Neural cell (in vitro differentiated cells): ENCODE measurements around the gene ESR1. TPM values are rescaled to one million over a fixed set of nuclear protein-coding genes. Genes with fewer than 3 reads are reported as not detected.

Source experiments
- H2AFZ ChIP-seq: fragments of 200-600, 300-800 bp; sonication (generic), shearing (Covaris generic); 2 replicates; pipeline ENCODE4 v1.6.0; 2014; ENCODE audit warnings: low read depth, mild to moderate bottlenecking, antibody characterized with exemption, low read length, moderate library complexity
- H3F3A ChIP-seq: fragments of 200-600 bp; shearing (Covaris generic); 2 replicates; pipeline ENCODE4 v1.6.1; 2016; ENCODE audit warnings: mild to moderate bottlenecking, moderate library complexity, mixed read lengths, antibody characterized with exemption, low read length; ENCODE audit not compliant: insufficient read depth, poor library complexity, severe bottlenecking
- H3K27ac ChIP-seq: fragments of 200-600, 300-800 bp; sonication (generic), shearing (Covaris generic); 2 replicates; pipeline ENCODE4 v1.5.1; 2014; ENCODE audit warnings: mild to moderate bottlenecking, low read length, moderate library complexity
- H3K27me3 ChIP-seq: fragments of 300-800, 200-600 bp; sonication (generic), shearing (Covaris generic); 2 replicates; pipeline ENCODE4 v1.6.0; 2014; ENCODE audit warnings: mild to moderate bottlenecking, low read depth, low read length, moderate library complexity; ENCODE audit not compliant: insufficient read depth
- H3K36me3 ChIP-seq: fragments of 300-800, 200-600 bp; sonication (generic), shearing (Covaris generic); 2 replicates; pipeline ENCODE4 v1.5.1; 2014; ENCODE audit warnings: mild to moderate bottlenecking, antibody characterized with exemption, low read length, moderate library complexity; ENCODE audit not compliant: insufficient read depth
- H3K4me2 ChIP-seq: fragments of 300-800, 200-600 bp; sonication (generic), shearing (Covaris generic); 2 replicates; pipeline ENCODE4 v1.6.0; 2014; ENCODE audit warnings: mild to moderate bottlenecking, low read length
- H3K4me3 ChIP-seq: fragments of 300-800, 200-600 bp; sonication (generic), shearing (Covaris generic); 2 replicates; pipeline ENCODE4 v1.5.1; 2014; ENCODE audit warnings: mild to moderate bottlenecking, low read length, moderate library complexity
- H3K79me2 ChIP-seq: fragments of 200-600 bp; shearing (Covaris generic); replicated peaks from 2 replicates; pipeline ENCODE4 v1.6.0; 2014; ENCODE audit warnings: mild to moderate bottlenecking, low read length, moderate library complexity; ENCODE audit not compliant: insufficient read depth
- H3K9ac ChIP-seq: fragments of 300-800, 200-600 bp; sonication (generic), shearing (Covaris generic); 2 replicates; pipeline ENCODE4 v1.6.1; 2016; ENCODE audit warnings: mild to moderate bottlenecking, low read length, mixed read lengths
- H3K9me2 ChIP-seq: fragments of 200-600 bp; shearing (Covaris generic); 2 replicates; pipeline ENCODE4 v1.6.1; 2016; ENCODE audit warnings: mild to moderate bottlenecking, low read length, mixed read lengths; ENCODE audit not compliant: insufficient read depth
- H3K9me3 ChIP-seq: fragments of 200-600, 300-800 bp; sonication (generic), shearing (Covaris generic); 2 replicates; pipeline ENCODE4 v1.6.1; 2016; ENCODE audit warnings: mild to moderate bottlenecking, mixed run types, low read length, moderate library complexity, mixed read lengths
- H4K20me1 ChIP-seq: fragments of 200-600 bp; shearing (Covaris generic); 2 replicates; pipeline ENCODE4 v1.6.1; 2016; ENCODE audit warnings: mild to moderate bottlenecking, mixed run types; ENCODE audit not compliant: insufficient read depth
- CTCF ChIP-seq: fragments of 450-650 bp; IDR thresholded peaks from 2 replicates; pipeline ENCODE4 v1.5.1; 2014; ENCODE audit warnings: antibody characterized with exemption, mild to moderate bottlenecking, moderate library complexity; ENCODE audit not compliant: poor library complexity, severe bottlenecking
- EP300 ChIP-seq: fragments of 450-650 bp; conservative IDR thresholded peaks from 2 replicates; pipeline ENCODE4 v1.6.1; 2014; ENCODE audit warnings: antibody characterized with exemption, mild to moderate bottlenecking, moderate library complexity; ENCODE audit not compliant: poor library complexity, severe bottlenecking
- EZH2 ChIP-seq: fragments of 200-600, 300-800 bp; shearing (Covaris generic), sonication (generic); IDR thresholded peaks from 2 replicates; pipeline ENCODE4 v1.6.1; 2014; ENCODE audit warnings: antibody characterized with exemption, low read length, borderline replicate concordance, mild to moderate bottlenecking; ENCODE audit not compliant: insufficient read depth, poor library complexity, severe bottlenecking
- MXI1 ChIP-seq: fragments of 450-650 bp; conservative IDR thresholded peaks from 2 replicates; pipeline ENCODE4 v1.6.1; 2014; ENCODE audit warnings: antibody characterized with exemption, mild to moderate bottlenecking; ENCODE audit not compliant: poor library complexity, severe bottlenecking
- POLR2AphosphoS5 ChIP-seq: IDR thresholded peaks from 2 replicates; pipeline ENCODE4 v1.6.1; 2012
- RAD21 ChIP-seq: fragments of 450-650 bp; conservative IDR thresholded peaks from 2 replicates; pipeline ENCODE4 v1.6.1; 2014; ENCODE audit warnings: antibody characterized with exemption, mild to moderate bottlenecking, moderate library complexity
- REST ChIP-seq: IDR thresholded peaks from 2 replicates; pipeline ENCODE4 v1.6.1; 2012; ENCODE audit warnings: borderline replicate concordance
- SMC3 ChIP-seq: fragments of 450-650 bp; conservative IDR thresholded peaks from 2 replicates; pipeline ENCODE4 v1.6.1; 2014; ENCODE audit warnings: antibody characterized with exemption, mild to moderate bottlenecking, moderate library complexity; ENCODE audit not compliant: poor library complexity
- TAF1 ChIP-seq: IDR thresholded peaks from 2 replicates; pipeline ENCODE4 v1.6.1; 2012; ENCODE audit warnings: low read depth
- polyA plus RNA-seq: library from polyadenylated mRNA; depleted of rRNA; stranded (reverse); fragments of >200 nt; gene quantifications from 2 replicates; pipeline ENCODE4 v1.2.3, GENCODE V29; 2014

Gene ESR1
- polyA plus RNA-seq, 1 donor from 2014 or later = 0.14 TPM

GRCh38 chr6:152054441-152054840 lies 247.0 kb downstream of the ESR1 start:
- Histone ChIP-seq H3K9ac (no peak overlapping the region), H3K9me2 (no peaks in the 10 kb centered on the region), H3K4me2 (no peak overlapping the region), H3K27ac (no peak overlapping the region), H3K9me3 (no peaks in the 10 kb centered on the region), H3K79me2 (no peaks in the 10 kb centered on the region), H2AFZ (no peak overlapping the region), H4K20me1 (no peaks in the 10 kb centered on the region), H3K4me3 (no peak overlapping the region), H3F3A (no peaks in the 10 kb centered on the region), H3K27me3 (no peaks in the 10 kb centered on the region), H3K36me3 (no peaks in the 10 kb centered on the region)
- TF ChIP-seq TAF1 (no peak), RAD21 (no peak), POLR2AphosphoS5 (peak; percentile 46), MXI1 (no peak)

- Histone ChIP-seq H3K27me3 (no peaks in the 10 kb centered on the region), H3K4me3 (no peak overlapping the region), H3K9me2 (no peaks in the 10 kb centered on the region), H4K20me1 (no peaks in the 10 kb centered on the region), H3F3A (no peaks in the 10 kb centered on the region), H3K27ac (no peak overlapping the region), H2AFZ (no peak overlapping the region), H3K9me3 (no peaks in the 10 kb centered on the region), H3K4me2 (no peak overlapping the region), H3K9ac (no peak overlapping the region), H3K36me3 (no peaks in the 10 kb centered on the region), H3K79me2 (no peaks in the 10 kb centered on the region)
- TF ChIP-seq TAF1 (no peak), EZH2 (no peak), RAD21 (no peak), REST (no peak), SMC3 (no peak), EP300 (no peak), POLR2AphosphoS5 (no peak), MXI1 (no peak), CTCF (no peak)
Measured at GRCh38 chr6:152055517-152055916, 248.0 kb downstream of the ESR1 start.
